Nephron (organoid): ENCODE data around the gene CDC37L1.

ENCODE experiments used
- H3K27ac Mint-ChIP-seq, 3 experiments: 2 replicates each; pipeline ENCODE4 v1.8.0; 2020; ENCODE audit warnings: mixed read lengths in 3 of 3, mild to moderate bottlenecking in 2 of 3, moderate library complexity in 1 of 3
- H3K27me3 Mint-ChIP-seq: 2 replicates; pipeline ENCODE4 v1.8.0; 2021; ENCODE audit warnings: low read depth, mild to moderate bottlenecking, moderate library complexity, mixed read lengths
- H3K36me3 Mint-ChIP-seq: 2 replicates; pipeline ENCODE4 v1.8.0; 2020; ENCODE audit warnings: low read depth, mixed read lengths
- H3K4me1 Mint-ChIP-seq: 2 replicates; pipeline ENCODE4 v1.8.0; 2020; ENCODE audit warnings: mixed read lengths
- H3K4me3 Mint-ChIP-seq, 3 experiments: 2 replicates each; pipeline ENCODE4 v1.8.0; 2020; ENCODE audit warnings: mild to moderate bottlenecking in 3 of 3, mixed read lengths in 3 of 3, moderate library complexity in 2 of 3
- H3K9me3 Mint-ChIP-seq: 2 replicates; pipeline ENCODE4 v1.8.0; 2020; ENCODE audit warnings: mixed read lengths
- CTCF ChIP-seq, 3 experiments: fragments of 200-600 bp; sonication (generic); IDR thresholded peaks; one replicate each; pipeline ENCODE4 v1.5.0; 2021; ENCODE audit warnings: antibody characterized with exemption in 3 of 3; ENCODE audit not compliant: unreplicated experiment in 3 of 3

Gene CDC37L1

GRCh38 chr9:4666042-4666699 lies 13.2 kb upstream of the CDC37L1 start, which contains the start of gene SPATA6L:
Gene SPATA6L, minus strand, starts transcription at chr9:4666480. Its CDS starts 230 bp downstream, at chr9:4666250.
- Mint-ChIP-seq H3K36me3 (no peaks in the 10 kb centered on the region), H3K27ac (peak within 1 kb of the TSS; percentile 3 to 59 (median 58)), H3K4me1 (peaks cover 39% of the 10 kb centered on the region), H3K4me3 (peak within 1 kb of the TSS; percentile 80 to 92 (median 85)), H3K27me3 (peaks cover 15% of the 10 kb centered on the region), H3K9me3 (peaks cover under 1% of the 10 kb centered on the region)
- no peak for TF ChIP-seq CTCF (IDR thresholded peaks at IDR 0.05; ENCODE audit: unreplicated experiment in 3 of 3)

- H3K4me3 Mint-ChIP-seq = peak overlapping the region; percentile 2 to 24 (median 10)
- H3K27me3 Mint-ChIP-seq = peaks cover 15% of the 10 kb centered on the region
- H3K9me3 Mint-ChIP-seq = no peaks in the 10 kb centered on the region
- no peaks in the 10 kb centered on the region for H3K36me3 Mint-ChIP-seq
- no peak for TF ChIP-seq CTCF (IDR thresholded peaks at IDR 0.05; ENCODE audit: unreplicated experiment in 3 of 3)
- H3K27ac Mint-ChIP-seq = no peak overlapping the region
- peaks cover 30% of the 10 kb centered on the region for H3K4me1 Mint-ChIP-seq
Measured at GRCh38 chr9:4667681-4668080, 11.7 kb upstream of the CDC37L1 start.

GRCh38 chr9:4668604-4669003 lies 10.8 kb upstream of the CDC37L1 start:
- Mint-ChIP-seq H3K27ac (no peak overlapping the region), H3K4me1 (peaks cover 22% of the 10 kb centered on the region), H3K4me3 (no peak overlapping the region), H3K36me3 (no peaks in the 10 kb centered on the region), H3K9me3 (no peaks in the 10 kb centered on the region), H3K27me3 (peaks cover 11% of the 10 kb centered on the region)
- no peak for TF ChIP-seq CTCF (IDR thresholded peaks at IDR 0.05; ENCODE audit: unreplicated experiment in 3 of 3)

GRCh38 chr9:4669890-4670289 lies 9.5 kb upstream of the CDC37L1 start:
- no peak overlapping the region for H3K27ac Mint-ChIP-seq

GRCh38 chr9:4670591-4670990 lies 8.8 kb upstream of the CDC37L1 start:
- Mint-ChIP-seq H3K4me1 (peaks cover 11% of the 10 kb centered on the region), H3K4me3 (no peak overlapping the region), H3K27ac (no peak overlapping the region), H3K27me3 (peaks cover 11% of the 10 kb centered on the region), H3K9me3 (no peaks in the 10 kb centered on the region), H3K36me3 (no peaks in the 10 kb centered on the region)
- no peak for TF ChIP-seq CTCF (IDR thresholded peaks at IDR 0.05; ENCODE audit: unreplicated experiment in 3 of 3)

More at GRCh38 chr9:4669890-4670289, 9.5 kb upstream of the CDC37L1 start:
- no peaks in the 10 kb centered on the region for H3K9me3 Mint-ChIP-seq
- no peaks in the 10 kb centered on the region for H3K36me3 Mint-ChIP-seq
- H3K4me3 Mint-ChIP-seq = no peak overlapping the region
- peaks cover 11% of the 10 kb centered on the region for H3K27me3 Mint-ChIP-seq
- peaks cover 17% of the 10 kb centered on the region for H3K4me1 Mint-ChIP-seq
- TF ChIP-seq CTCF (IDR thresholded peaks at IDR 0.05; ENCODE audit: unreplicated experiment in 3 of 3) = no peak

- Mint-ChIP-seq H3K27me3 (peaks cover 7% of the 10 kb centered on the region), H3K4me1 (no peaks in the 10 kb centered on the region), H3K27ac (no peak overlapping the region), H3K36me3 (no peaks in the 10 kb centered on the region), H3K9me3 (no peaks in the 10 kb centered on the region), H3K4me3 (no peak overlapping the region)
- TF ChIP-seq CTCF (IDR thresholded peaks at IDR 0.05; ENCODE audit: unreplicated experiment in 3 of 3) = no peak
Measured at GRCh38 chr9:4671737-4672136, 7.6 kb upstream of the CDC37L1 start.
